ENCODE data around the gene TCL1A. TPM values are rescaled to one million over a fixed set of nuclear protein-coding genes. Genes with fewer than 3 reads are reported as not detected.

The TCL1A gene
- total RNA-seq, 1 experiment from 2014 or later, result 1.1 TPM

GRCh38 chr14:95695051-95695450, 18.9 kb downstream of the TCL1A start:
- H3K4me3 Mint-ChIP-seq, result no peak overlapping the region
- CTCF ChIA-PET, result no interaction called here

GRCh38 chr14:95692109-95692508, 21.8 kb downstream of the TCL1A start:
- ATAC-seq (no peak), DNase-seq (ENCODE audit: low spot score) (no peak)
- H3K27ac Mint-ChIP-seq, result no peak overlapping the region
- H3K36me3 Mint-ChIP-seq, result no peaks in the 10 kb centered on the region
- peaks cover 24% of the 10 kb centered on the region for H3K4me1 Mint-ChIP-seq
- TF ChIP-seq, protein P1, sequence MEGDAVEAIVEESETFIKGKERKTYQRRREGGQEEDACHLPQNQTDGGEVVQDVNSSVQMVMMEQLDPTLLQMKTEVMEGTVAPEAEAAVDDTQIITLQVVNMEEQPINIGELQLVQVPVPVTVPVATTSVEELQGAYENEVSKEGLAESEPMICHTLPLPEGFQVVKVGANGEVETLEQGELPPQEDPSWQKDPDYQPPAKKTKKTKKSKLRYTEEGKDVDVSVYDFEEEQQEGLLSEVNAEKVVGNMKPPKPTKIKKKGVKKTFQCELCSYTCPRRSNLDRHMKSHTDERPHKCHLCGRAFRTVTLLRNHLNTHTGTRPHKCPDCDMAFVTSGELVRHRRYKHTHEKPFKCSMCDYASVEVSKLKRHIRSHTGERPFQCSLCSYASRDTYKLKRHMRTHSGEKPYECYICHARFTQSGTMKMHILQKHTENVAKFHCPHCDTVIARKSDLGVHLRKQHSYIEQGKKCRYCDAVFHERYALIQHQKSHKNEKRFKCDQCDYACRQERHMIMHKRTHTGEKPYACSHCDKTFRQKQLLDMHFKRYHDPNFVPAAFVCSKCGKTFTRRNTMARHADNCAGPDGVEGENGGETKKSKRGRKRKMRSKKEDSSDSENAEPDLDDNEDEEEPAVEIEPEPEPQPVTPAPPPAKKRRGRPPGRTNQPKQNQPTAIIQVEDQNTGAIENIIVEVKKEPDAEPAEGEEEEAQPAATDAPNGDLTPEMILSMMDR (IDR thresholded peaks at IDR 0.05), result no peak
- TF ChIP-seq, protein P2, sequence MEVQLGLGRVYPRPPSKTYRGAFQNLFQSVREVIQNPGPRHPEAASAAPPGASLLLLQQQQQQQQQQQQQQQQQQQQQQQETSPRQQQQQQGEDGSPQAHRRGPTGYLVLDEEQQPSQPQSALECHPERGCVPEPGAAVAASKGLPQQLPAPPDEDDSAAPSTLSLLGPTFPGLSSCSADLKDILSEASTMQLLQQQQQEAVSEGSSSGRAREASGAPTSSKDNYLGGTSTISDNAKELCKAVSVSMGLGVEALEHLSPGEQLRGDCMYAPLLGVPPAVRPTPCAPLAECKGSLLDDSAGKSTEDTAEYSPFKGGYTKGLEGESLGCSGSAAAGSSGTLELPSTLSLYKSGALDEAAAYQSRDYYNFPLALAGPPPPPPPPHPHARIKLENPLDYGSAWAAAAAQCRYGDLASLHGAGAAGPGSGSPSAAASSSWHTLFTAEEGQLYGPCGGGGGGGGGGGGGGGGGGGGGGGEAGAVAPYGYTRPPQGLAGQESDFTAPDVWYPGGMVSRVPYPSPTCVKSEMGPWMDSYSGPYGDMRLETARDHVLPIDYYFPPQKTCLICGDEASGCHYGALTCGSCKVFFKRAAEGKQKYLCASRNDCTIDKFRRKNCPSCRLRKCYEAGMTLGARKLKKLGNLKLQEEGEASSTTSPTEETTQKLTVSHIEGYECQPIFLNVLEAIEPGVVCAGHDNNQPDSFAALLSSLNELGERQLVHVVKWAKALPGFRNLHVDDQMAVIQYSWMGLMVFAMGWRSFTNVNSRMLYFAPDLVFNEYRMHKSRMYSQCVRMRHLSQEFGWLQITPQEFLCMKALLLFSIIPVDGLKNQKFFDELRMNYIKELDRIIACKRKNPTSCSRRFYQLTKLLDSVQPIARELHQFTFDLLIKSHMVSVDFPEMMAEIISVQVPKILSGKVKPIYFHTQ (CRISPR knock-in tag; IDR thresholded peaks at IDR 0.05), result no peak
- TF ChIP-seq ZBTB43 (CRISPR knock-in tag; IDR thresholded peaks at IDR 0.05), result no peak
- TF ChIP-seq FOXJ3 (CRISPR knock-in tag; IDR thresholded peaks at IDR 0.05; ENCODE audit: borderline replicate concordance), result no peak
- no peak for TF ChIP-seq ZNF512 (CRISPR knock-in tag; IDR thresholded peaks at IDR 0.05; ENCODE audit: borderline replicate concordance)
- TF ChIP-seq ZNF219 (CRISPR knock-in tag; IDR thresholded peaks at IDR 0.05; ENCODE audit: borderline replicate concordance), result no peak
- no peak for TF ChIP-seq ETV6 (CRISPR knock-in tag; IDR thresholded peaks at IDR 0.05)
- no peak for TF ChIP-seq ZNF532 (CRISPR knock-in tag; IDR thresholded peaks at IDR 0.05; ENCODE audit: borderline replicate concordance)
- H3K9me3 Mint-ChIP-seq, result no peaks in the 10 kb centered on the region
- H3K4me3 Mint-ChIP-seq, result no peak overlapping the region
- CTCF ChIA-PET, result interaction anchor here (1.3 to 1.7 kb wide), 4 partner anchors 12 to 125 kb away, joined by 3 to 11 read pairs (median 4); no protein-coding TSS in a partner anchor
- peaks cover 54% of the 10 kb centered on the region for H3K27me3 Mint-ChIP-seq (ENCODE audit: low read depth)
- POLR2A ChIA-PET, result no interaction called here

More at GRCh38 chr14:95695051-95695450, 18.9 kb downstream of the TCL1A start:
- POLR2A ChIA-PET, result no interaction called here
- ATAC-seq (no peak), DNase-seq (ENCODE audit: low spot score) (no peak)
- TF ChIP-seq, protein P3, sequence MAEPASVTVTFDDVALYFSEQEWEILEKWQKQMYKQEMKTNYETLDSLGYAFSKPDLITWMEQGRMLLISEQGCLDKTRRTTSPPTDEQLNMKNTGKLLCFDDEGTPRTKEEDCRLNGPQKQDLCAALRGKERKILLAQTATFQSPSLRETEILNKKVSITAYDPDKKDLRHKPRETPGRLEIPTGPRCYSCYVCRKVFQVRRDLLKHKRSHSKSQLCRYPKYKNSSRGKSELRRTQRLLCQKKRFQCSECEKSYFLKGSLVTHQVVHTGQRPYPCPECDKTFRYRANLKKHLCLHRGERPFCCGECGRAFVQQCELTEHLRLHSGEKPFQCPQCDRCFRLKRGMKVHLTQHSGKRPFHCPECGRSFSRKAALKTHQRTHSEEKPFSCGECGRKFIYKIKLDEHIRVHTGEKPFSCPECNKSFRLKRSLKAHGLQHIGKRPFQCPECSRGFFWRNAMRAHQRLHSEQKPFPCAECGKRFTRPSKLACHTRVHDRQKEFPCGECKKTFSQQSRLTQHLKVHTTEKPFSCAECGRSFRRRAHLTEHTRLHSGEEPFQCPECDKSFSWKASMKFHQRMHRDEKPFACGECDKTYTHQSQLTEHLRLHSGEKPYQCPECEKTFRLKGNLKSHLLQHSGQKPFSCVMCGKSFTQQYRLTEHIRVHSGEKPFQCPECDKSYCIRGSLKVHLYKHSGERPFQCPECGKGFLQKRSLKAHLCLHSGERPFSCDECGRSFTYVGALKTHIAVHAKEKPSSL (CRISPR knock-in tag; conservative IDR thresholded peaks at IDR 0.05), result no peak
- Mint-ChIP-seq H3K27ac (no peak overlapping the region), H3K4me1 (peaks cover 28% of the 10 kb centered on the region), H3K9me3 (no peaks in the 10 kb centered on the region), H3K36me3 (no peaks in the 10 kb centered on the region), H3K27me3 (ENCODE audit: low read depth) (peaks cover 82% of the 10 kb centered on the region)

All from WTC11 (cell line).